ENCODE data around the gene NR2E1.

NR2E1 gene

DNA sequence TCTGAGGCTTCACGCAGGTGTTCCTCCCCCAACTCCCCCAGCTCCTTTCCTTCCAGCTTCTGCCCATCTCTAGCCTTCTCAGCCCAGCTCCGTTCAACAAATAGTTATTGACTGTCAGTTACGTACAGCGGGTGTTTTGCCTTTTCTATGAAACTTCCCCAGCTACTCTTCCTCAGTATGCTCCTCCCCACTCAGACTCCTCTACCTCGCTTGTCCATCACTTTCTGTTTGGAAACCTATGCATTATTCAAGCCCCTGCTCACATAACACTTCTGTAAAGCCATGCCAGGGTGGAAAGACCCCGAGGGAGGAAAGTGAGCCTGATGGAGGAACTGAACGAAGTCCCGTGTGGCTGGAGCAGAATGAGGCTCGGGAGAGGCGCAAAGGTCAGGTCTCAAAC lies 44.2 kb upstream of the NR2E1 start:
- no peak overlapping the region for H3K4me3 ChIP-seq
- no peak for DNase-seq (ENCODE audit: low read depth, low spot score)
- TF ChIP-seq EZH2 (IDR thresholded peaks at IDR 0.05) (no peak), FOXP2 (optimal IDR thresholded peaks at IDR 0.05; ENCODE audit: control extremely low read depth, extremely low read length, insufficient read depth) (no peak), POLR2AphosphoS5 (IDR thresholded peaks at IDR 0.05; ENCODE audit: borderline replicate concordance, low read depth, low read length) (no peak)
- H3K9me3 ChIP-seq (ENCODE audit: low read depth, low read length): no peaks in the 10 kb centered on the region
- H3K36me3 ChIP-seq (ENCODE audit: insufficient read depth, low read length): no peaks in the 10 kb centered on the region
- no peak overlapping the region for H3K9ac ChIP-seq (ENCODE audit: insufficient read length)
- no peak overlapping the region for H3K27ac ChIP-seq

DNA sequence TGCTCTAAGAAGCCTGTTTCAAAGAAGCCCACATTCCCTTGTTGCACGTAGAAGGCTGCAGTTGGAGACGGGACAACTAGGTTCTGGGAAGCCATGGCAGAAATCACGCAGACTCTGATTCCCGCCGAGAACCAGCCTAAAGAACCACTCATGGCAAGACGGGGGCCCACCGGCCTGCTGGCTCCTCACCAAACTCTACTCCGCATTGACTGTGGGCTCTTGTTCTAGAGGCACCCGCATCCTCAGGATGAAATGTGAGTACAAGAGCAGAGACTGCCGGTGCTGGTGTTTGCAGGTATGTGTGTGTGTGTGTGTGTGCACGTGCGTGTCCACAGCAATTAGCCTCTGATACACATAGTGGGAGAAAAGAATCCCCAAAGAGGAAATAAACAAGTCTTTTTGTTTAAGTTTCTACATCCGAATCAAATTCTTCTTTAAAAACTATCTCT lies 42.3 kb upstream of the NR2E1 start:
- TF ChIP-seq EZH2 (IDR thresholded peaks at IDR 0.05): no peak
- no peak for TF ChIP-seq POLR2AphosphoS5 (IDR thresholded peaks at IDR 0.05; ENCODE audit: borderline replicate concordance, low read depth, low read length)
- TF ChIP-seq FOXP2 (optimal IDR thresholded peaks at IDR 0.05; ENCODE audit: control extremely low read depth, extremely low read length, insufficient read depth): no peak
- no peaks in the 10 kb centered on the region for H3K9me3 ChIP-seq (ENCODE audit: low read depth, low read length)

DNA sequence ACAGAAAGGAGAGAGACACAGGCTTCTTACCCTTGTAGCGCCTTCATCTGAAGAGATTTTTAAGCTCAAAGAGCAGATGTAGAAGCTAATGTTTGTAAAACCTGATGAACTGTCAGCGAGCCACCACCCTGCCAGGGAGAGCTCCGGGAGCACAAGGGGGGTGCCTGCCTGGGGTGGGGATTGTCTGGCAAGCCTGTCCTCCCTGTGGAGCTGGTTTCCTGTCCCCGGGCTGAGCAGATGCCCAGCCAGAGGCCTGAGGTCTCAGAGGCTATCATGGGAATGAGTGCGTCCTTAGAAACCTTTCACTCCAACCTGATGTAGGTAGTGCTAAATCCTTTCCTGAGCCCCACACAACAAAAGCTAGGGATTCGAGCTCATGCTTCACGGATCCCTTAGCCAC lies 41.9 kb upstream of the NR2E1 start:
- H3K36me3 ChIP-seq (ENCODE audit: insufficient read depth, low read length): no peaks in the 10 kb centered on the region
- H3K27ac ChIP-seq: peak overlapping the region; percentile 48; the same call in 1 of the 2 replicates
- no peaks in the 10 kb centered on the region for H3K9me3 ChIP-seq (ENCODE audit: low read depth, low read length)
- no peak for TF ChIP-seq FOXP2 (optimal IDR thresholded peaks at IDR 0.05; ENCODE audit: control extremely low read depth, extremely low read length, insufficient read depth)
- no peak for TF ChIP-seq EZH2 (IDR thresholded peaks at IDR 0.05)
- TF ChIP-seq POLR2AphosphoS5 (IDR thresholded peaks at IDR 0.05; ENCODE audit: borderline replicate concordance, low read depth, low read length): no peak
- H3K9ac ChIP-seq (ENCODE audit: insufficient read length): no peak overlapping the region
- H3K4me3 ChIP-seq: peak overlapping the region; percentile 12; the same call in 1 of the 2 replicates
- DNase-seq (ENCODE audit: low read depth, low spot score): no peak

More for the DNA sequence above, 42.3 kb upstream of the NR2E1 start:
- no peak for DNase-seq (ENCODE audit: low read depth, low spot score)
- H3K36me3 ChIP-seq (ENCODE audit: insufficient read depth, low read length): no peaks in the 10 kb centered on the region
- H3K9ac ChIP-seq (ENCODE audit: insufficient read length): no peak overlapping the region
- H3K27ac ChIP-seq: peak overlapping the region; percentile 48; the same call in 1 of the 2 replicates
- peak overlapping the region; percentile 12; the same call in 1 of the 2 replicates for H3K4me3 ChIP-seq

GRCh38 chr6:108127056-108127455 lies 38.8 kb upstream of the NR2E1 start:
- DNase-seq (ENCODE audit: low read depth, low spot score): no peak
- TF ChIP-seq FOXP2 (optimal IDR thresholded peaks at IDR 0.05; ENCODE audit: control extremely low read depth, extremely low read length, insufficient read depth): no peak
- no peaks in the 10 kb centered on the region for H3K36me3 ChIP-seq (ENCODE audit: insufficient read depth, low read length)
- H3K27ac ChIP-seq: no peak overlapping the region
- no peak overlapping the region for H3K9ac ChIP-seq (ENCODE audit: insufficient read length)
- no peaks in the 10 kb centered on the region for H3K9me3 ChIP-seq (ENCODE audit: low read depth, low read length)
- H3K4me3 ChIP-seq: no peak overlapping the region

DNA sequence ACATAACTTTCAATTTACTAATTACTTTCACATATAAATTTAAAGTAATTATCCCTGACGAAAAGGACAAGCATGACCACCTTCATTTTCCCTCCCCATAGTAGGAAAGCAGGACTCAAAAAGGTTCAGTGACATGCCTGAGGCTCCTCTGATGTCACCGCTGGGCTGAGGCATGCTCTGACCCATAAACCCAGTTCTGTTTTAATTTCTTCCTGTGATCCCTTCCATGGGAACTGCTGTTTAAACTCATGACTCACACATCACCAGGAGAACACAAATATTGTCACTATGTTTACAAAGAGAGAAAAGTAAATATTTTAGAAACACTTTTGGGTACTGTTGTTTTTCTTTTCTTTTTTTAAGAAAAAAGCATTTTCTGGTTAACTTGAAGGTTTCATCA lies 38.0 kb upstream of the NR2E1 start:
- Histone ChIP-seq H3K4me3 (no peak overlapping the region), H3K27ac (no peak overlapping the region), H3K9me3 (ENCODE audit: low read depth, low read length) (no peaks in the 10 kb centered on the region), H3K9ac (ENCODE audit: insufficient read length) (no peak overlapping the region), H3K36me3 (ENCODE audit: insufficient read depth, low read length) (no peaks in the 10 kb centered on the region)
- TF ChIP-seq EZH2 (IDR thresholded peaks at IDR 0.05): no peak
- no peak for TF ChIP-seq FOXP2 (optimal IDR thresholded peaks at IDR 0.05; ENCODE audit: control extremely low read depth, extremely low read length, insufficient read depth)
- no peak for TF ChIP-seq POLR2AphosphoS5 (IDR thresholded peaks at IDR 0.05; ENCODE audit: borderline replicate concordance, low read depth, low read length)
- DNase-seq (ENCODE audit: low read depth, low spot score): no peak

- H3K9me3 ChIP-seq (ENCODE audit: low read depth, low read length): no peaks in the 10 kb centered on the region
- no peak overlapping the region for H3K9ac ChIP-seq (ENCODE audit: insufficient read length)
- TF ChIP-seq FOXP2 (optimal IDR thresholded peaks at IDR 0.05; ENCODE audit: control extremely low read depth, extremely low read length, insufficient read depth) (no peak), POLR2AphosphoS5 (IDR thresholded peaks at IDR 0.05; ENCODE audit: borderline replicate concordance, low read depth, low read length) (no peak), EZH2 (IDR thresholded peaks at IDR 0.05) (no peak)
- H3K36me3 ChIP-seq (ENCODE audit: insufficient read depth, low read length): no peaks in the 10 kb centered on the region
- H3K27ac ChIP-seq: no peak overlapping the region
- H3K4me3 ChIP-seq: no peak overlapping the region
- no peak for DNase-seq (ENCODE audit: low read depth, low spot score)
These were observed 35.6 kb upstream of the NR2E1 start for GRCh38 chr6:108130262-108130661.

DNA sequence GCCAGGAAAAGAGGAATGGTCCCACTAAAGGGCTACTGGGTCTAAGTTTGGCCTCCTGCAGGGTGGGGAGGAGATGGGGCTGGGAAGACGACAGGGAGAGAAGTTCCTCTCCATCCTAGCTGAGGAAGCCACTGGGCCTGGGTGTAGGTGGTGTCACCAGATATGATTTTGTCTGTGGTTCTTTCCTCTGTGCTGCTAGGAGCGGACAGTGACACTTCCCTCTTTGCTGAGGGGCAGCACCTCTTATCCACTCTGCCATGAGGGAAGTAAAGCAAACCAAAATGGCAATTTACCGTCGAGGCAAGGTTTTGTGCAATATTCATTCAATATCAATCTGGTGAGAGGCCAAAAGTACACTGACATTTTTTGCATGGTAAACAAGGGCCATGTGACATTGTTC lies 33.0 kb upstream of the NR2E1 start:
- no peak overlapping the region for H3K9ac ChIP-seq (ENCODE audit: insufficient read length)
- no peak for DNase-seq (ENCODE audit: low read depth, low spot score)
- H3K36me3 ChIP-seq (ENCODE audit: insufficient read depth, low read length): no peaks in the 10 kb centered on the region
- H3K27ac ChIP-seq: no peak overlapping the region
- H3K4me3 ChIP-seq: no peak overlapping the region
- H3K9me3 ChIP-seq (ENCODE audit: low read depth, low read length): no peaks in the 10 kb centered on the region
- TF ChIP-seq POLR2AphosphoS5 (IDR thresholded peaks at IDR 0.05; ENCODE audit: borderline replicate concordance, low read depth, low read length) (no peak), FOXP2 (optimal IDR thresholded peaks at IDR 0.05; ENCODE audit: control extremely low read depth, extremely low read length, insufficient read depth) (no peak), EZH2 (IDR thresholded peaks at IDR 0.05) (no peak)

DNA sequence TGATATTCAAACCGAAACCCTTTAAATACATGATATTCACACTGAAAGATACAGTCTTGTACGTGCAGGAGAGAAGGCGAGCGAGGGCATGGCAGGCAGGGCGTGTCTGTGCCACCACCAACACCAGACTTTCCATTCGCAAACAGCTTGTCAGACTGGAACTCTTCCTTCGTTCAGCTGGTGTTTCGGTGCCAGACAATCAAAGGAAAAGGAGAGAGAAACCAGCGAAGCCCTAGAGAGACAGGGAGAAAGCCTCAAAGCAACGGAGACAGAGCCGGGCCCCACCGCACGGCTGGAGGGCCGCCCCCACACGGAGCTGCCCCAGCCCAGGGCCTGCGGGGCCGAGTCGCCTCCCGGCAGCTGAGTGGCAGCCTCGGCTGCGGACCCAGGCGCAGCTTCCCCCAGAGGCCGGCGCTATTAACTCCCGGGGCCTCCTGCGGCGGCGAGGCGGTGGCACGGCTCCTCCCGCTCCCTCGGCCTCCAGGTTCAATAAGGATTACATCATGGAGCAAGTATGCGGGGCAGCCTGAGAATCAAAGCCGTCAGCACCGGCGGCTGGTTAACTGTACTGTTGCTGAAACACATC lies 32.1 kb upstream of the NR2E1 start:
- no peaks in the 10 kb centered on the region for H3K9me3 ChIP-seq (ENCODE audit: low read depth, low read length)
- peak overlapping the region; percentile 77 for H3K4me3 ChIP-seq
- peak overlapping the region; percentile 90 for H3K27ac ChIP-seq
- peak overlapping the region; percentile 78 for H3K9ac ChIP-seq (ENCODE audit: insufficient read length)
- no peak for DNase-seq (ENCODE audit: low read depth, low spot score)
- no peak for TF ChIP-seq POLR2AphosphoS5 (IDR thresholded peaks at IDR 0.05; ENCODE audit: borderline replicate concordance, low read depth, low read length)
- TF ChIP-seq EZH2 (IDR thresholded peaks at IDR 0.05): no peak
- no peak for TF ChIP-seq FOXP2 (optimal IDR thresholded peaks at IDR 0.05; ENCODE audit: control extremely low read depth, extremely low read length, insufficient read depth)
- no peaks in the 10 kb centered on the region for H3K36me3 ChIP-seq (ENCODE audit: insufficient read depth, low read length)

Data from SK-N-MC (cell line).